ENCODE measurements around the gene NOM1.
"Not testable (repeated sequence)": the region's sequence is repeated elsewhere in the genome, so short reads cannot be mapped to it uniquely, and the experiment has no call there.

Gene NOM1

GRCh38 chr7:156943091-156944041 is 6.1 kb upstream of the NOM1 start:
- H3K4me3 ChIP-seq (replicated peaks in 1 of 2; ENCODE audit: low read depth in 2 of 2, low read length in 2 of 2): no peak overlapping the region
- no peak for TF ChIP-seq CTCF (IDR thresholded peaks at IDR 0.05; ENCODE audit: low read depth, low read length)
- DNase-seq (ENCODE audit: low read depth in 2 of 2): no peak

DNA sequence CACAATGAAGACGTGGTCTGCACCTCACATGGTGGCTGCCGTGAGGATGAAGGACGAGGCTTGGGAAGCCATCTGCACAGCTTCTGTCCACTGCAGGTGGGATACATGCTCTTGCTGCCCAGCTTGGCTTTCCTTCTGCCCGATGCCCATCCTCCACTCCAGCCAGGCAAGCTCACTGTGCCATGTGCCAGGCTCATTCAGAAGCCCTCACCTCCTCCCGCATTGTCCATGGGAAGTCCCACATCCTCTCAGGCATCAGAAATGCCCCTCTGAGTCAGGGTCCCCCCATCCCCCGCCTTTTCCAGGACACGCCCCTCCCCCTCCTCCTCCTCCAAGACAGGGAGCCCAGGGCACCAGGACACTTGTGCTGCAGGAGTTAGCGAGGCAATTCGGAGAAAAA is 4.6 kb upstream of the NOM1 start:
- DNase-seq (ENCODE audit: low read depth in 2 of 2): no peak
- H3K4me3 ChIP-seq (replicated peaks in 1 of 2; ENCODE audit: low read depth in 2 of 2, low read length in 2 of 2): no peak overlapping the region
- TF ChIP-seq CTCF (IDR thresholded peaks at IDR 0.05; ENCODE audit: low read depth, low read length): no peak

DNA sequence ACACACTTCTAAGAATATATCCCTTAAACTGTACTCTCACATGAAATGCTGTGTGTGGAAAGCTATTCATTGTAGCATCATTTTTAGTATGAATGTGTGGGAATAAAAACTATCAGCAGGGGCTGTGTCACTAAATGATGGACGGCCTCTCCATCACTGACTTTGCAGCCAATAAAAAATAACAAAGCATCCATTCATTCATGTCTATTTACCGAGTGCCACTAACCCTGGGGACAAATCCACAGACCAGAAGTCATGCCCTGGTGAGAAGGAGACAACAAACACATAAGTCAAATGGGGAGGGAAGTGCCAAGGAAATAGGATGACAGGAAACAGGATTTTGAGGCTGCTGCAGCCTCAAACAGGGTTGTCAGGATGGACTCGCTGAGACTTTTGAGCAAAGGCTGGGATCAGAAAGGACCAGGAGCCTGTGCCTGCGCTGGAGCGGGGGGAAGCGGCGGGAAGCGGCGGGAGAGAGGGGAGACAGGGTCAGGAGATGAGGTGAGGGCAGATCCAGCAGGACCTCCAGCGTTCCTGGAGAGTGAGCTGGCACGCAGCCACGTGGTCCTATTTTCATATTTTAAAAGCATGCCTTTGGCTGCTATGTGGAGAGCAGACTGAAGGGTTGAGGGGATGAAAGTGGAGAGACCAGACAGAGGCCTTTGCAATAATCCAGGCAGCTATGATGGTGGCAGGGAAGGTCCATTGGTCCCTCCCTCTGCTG is 2.2 kb upstream of the NOM1 start:
- no peak for DNase-seq (ENCODE audit: low read depth in 2 of 2)
- no peak for TF ChIP-seq CTCF (IDR thresholded peaks at IDR 0.05; ENCODE audit: low read depth, low read length)
- no peak overlapping the region for H3K4me3 ChIP-seq (replicated peaks in 1 of 2; ENCODE audit: low read depth in 2 of 2, low read length in 2 of 2)

- H3K4me3 ChIP-seq (replicated peaks in 1 of 2; ENCODE audit: low read depth in 2 of 2, low read length in 2 of 2): peak overlapping the region; percentile 50 to 90
- no peak for TF ChIP-seq CTCF (IDR thresholded peaks at IDR 0.05; ENCODE audit: low read depth, low read length)
- DNase-seq (ENCODE audit: low read depth in 2 of 2): no peak
These were observed 1.2 kb upstream of the NOM1 start for GRCh38 chr7:156948361-156948760.

DNA sequence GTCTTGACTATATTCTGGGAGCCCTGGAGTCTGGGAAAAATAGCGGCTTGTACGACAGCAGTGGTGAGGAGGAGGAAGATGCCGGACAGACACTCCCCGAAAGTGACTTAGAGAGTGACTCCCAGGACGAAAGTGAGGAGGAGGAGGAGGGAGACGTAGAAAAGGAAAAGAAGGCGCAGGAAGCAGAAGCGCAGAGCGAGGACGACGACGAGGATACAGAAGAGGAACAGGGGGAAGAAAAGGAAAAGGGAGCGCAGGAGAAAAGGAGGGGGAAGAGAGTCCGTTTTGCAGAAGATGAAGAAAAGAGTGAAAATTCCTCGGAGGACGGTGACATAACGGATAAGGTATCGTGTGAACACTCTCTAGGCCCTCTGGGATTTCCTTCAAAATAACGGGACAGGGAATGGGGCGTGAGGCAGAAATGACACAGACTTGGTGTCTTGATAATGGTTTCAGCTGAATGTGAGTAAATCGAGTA is 908 bp downstream of the NOM1 start:
- peak in 1 of 2 donors; percentile 36 for DNase-seq (ENCODE audit: low read depth in 2 of 2)
- H3K4me3 ChIP-seq (replicated peaks in 1 of 2; ENCODE audit: low read depth in 2 of 2, low read length in 2 of 2): peak overlapping the region; percentile 90 to 98
- TF ChIP-seq CTCF (IDR thresholded peaks at IDR 0.05; ENCODE audit: low read depth, low read length): no peak

- not testable (repeated sequence) for DNase-seq (ENCODE audit: low read depth in 2 of 2); H3K4me3 ChIP-seq (replicated peaks in 1 of 2; ENCODE audit: low read depth in 2 of 2, low read length in 2 of 2)
These were observed 3.7 kb downstream of the NOM1 start for GRCh38 chr7:156953215-156953614.

DNA sequence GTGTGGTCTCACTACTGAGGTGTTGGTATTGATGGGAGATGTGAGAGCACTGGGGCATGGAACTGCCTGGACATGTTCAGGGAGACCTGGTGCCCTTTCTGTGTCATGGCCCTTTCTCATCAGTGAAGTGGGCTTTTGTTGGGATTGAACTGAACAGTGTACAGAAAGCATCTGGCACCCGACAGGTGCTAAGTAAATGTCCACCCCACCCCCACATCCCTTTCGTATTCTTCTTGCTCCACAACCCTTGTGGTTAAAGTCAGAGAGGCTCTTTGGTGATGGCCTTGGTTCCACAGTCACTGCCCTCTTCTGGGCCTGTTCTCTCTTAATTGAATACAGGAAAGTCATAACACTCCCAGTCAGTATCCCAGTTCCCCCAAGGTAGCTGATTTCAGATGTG is 5.4 kb downstream of the NOM1 start:
- TF ChIP-seq CTCF (IDR thresholded peaks at IDR 0.05; ENCODE audit: low read depth, low read length): no peak
- no peak for DNase-seq (ENCODE audit: low read depth in 2 of 2)
- no peak overlapping the region for H3K4me3 ChIP-seq (replicated peaks in 1 of 2; ENCODE audit: low read depth in 2 of 2, low read length in 2 of 2)
